Muscle layer of duodenum (tissue), 2 donors: ENCODE data around the gene MAG.

Experiments
- H3K27ac ChIP-seq: one replicate; pipeline ENCODE4 v1.7.0; 2013; ENCODE audit warnings: mild to moderate bottlenecking, low read length
- H3K27me3 ChIP-seq: one replicate; pipeline ENCODE4 v1.7.0; 2013; ENCODE audit warnings: low read depth, mild to moderate bottlenecking, control low read depth, low read length
- H3K36me3 ChIP-seq, 2 donors: one replicate each; pipeline ENCODE4 v1.7.0; 2013; ENCODE audit warnings: low read length in 2 of 2, control low read depth in 1 of 2, mild to moderate bottlenecking in 1 of 2; ENCODE audit not compliant: insufficient read depth in 2 of 2, control insufficient read depth in 1 of 2
- H3K4me1 ChIP-seq, 2 donors: one replicate each; pipeline ENCODE4 v1.7.0; 2013; ENCODE audit warnings: low read length in 2 of 2, mild to moderate bottlenecking in 2 of 2, control low read depth in 1 of 2, moderate library complexity in 1 of 2; ENCODE audit not compliant: insufficient read depth in 2 of 2, control insufficient read depth in 1 of 2
- H3K4me3 ChIP-seq, 2 donors: one replicate each; pipeline ENCODE4 v1.7.0; 2013; ENCODE audit warnings: low read length in 2 of 2, low read depth in 1 of 2, mild to moderate bottlenecking in 1 of 2
- H3K9me3 ChIP-seq, 2 donors: one replicate each; pipeline ENCODE4 v1.7.0; 2013; ENCODE audit warnings: low read length in 2 of 2, control low read depth in 1 of 2, mild to moderate bottlenecking in 1 of 2; ENCODE audit not compliant: control insufficient read depth in 1 of 2
- donor health status: healthy.

Gene MAG

GRCh38 chr19:35307931-35308330 lies 16.0 kb downstream of the MAG start:
- Histone ChIP-seq H3K36me3 (no peaks in the 10 kb centered on the region), H3K4me3 (no peak overlapping the region), H3K9me3 (no peaks in the 10 kb centered on the region), H3K4me1 (no peaks in the 10 kb centered on the region), H3K27me3 (no peaks in the 10 kb centered on the region), H3K27ac (no peak overlapping the region)

- Histone ChIP-seq H3K27ac (no peak overlapping the region), H3K4me1 (no peaks in the 10 kb centered on the region), H3K4me3 (no peak overlapping the region), H3K27me3 (no peaks in the 10 kb centered on the region), H3K36me3 (no peaks in the 10 kb centered on the region), H3K9me3 (no peaks in the 10 kb centered on the region)
These were observed 16.9 kb downstream of the MAG start for GRCh38 chr19:35308910-35309309.

DNA sequence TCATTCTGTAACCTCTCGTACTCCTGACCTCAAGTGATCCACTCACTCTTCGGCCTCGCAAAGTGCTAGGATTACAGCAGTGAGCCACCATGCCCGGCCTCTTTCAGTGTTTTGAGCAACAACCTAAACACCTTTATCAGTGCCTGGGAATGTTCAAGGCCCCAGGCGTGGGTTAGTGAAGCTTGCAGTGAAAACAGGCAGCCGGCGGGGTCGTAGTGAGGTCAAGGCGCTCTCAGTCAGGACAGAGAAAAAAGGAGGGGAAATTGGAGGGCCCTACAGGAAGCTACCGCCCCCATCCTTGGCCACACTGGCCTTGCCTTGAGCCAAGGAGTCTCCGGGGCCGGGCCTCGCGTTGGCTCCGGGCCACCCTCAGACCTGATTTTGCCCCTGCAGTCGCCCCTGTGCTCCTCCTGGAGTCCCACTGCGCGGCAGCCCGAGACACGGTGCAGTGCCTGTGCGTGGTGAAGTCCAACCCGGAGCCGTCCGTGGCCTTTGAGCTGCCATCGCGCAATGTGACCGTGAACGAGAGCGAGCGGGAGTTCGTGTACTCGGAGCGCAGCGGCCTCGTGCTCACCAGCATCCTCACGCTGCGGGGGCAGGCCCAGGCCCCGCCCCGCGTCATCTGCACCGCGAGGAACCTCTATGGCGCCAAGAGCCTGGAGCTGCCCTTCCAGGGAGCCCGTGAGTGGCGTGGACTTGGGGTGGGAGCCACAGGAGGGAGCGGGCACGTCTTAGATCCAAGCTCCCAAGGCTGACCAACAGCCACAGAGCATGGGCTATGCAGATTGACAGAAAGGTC lies 17.7 kb downstream of the MAG start:
- H3K27ac ChIP-seq = no peak overlapping the region
- H3K9me3 ChIP-seq = no peaks in the 10 kb centered on the region
- H3K36me3 ChIP-seq = no peaks in the 10 kb centered on the region
- H3K27me3 ChIP-seq = no peaks in the 10 kb centered on the region
- H3K4me1 ChIP-seq = no peaks in the 10 kb centered on the region
- H3K4me3 ChIP-seq = no peak overlapping the region

- no peak overlapping the region for H3K4me3 ChIP-seq
- no peaks in the 10 kb centered on the region for H3K36me3 ChIP-seq
- H3K4me1 ChIP-seq = no peaks in the 10 kb centered on the region
- no peaks in the 10 kb centered on the region for H3K27me3 ChIP-seq
- H3K27ac ChIP-seq = no peak overlapping the region
- no peaks in the 10 kb centered on the region for H3K9me3 ChIP-seq
These were observed 18.4 kb downstream of the MAG start for GRCh38 chr19:35310331-35310730.

DNA sequence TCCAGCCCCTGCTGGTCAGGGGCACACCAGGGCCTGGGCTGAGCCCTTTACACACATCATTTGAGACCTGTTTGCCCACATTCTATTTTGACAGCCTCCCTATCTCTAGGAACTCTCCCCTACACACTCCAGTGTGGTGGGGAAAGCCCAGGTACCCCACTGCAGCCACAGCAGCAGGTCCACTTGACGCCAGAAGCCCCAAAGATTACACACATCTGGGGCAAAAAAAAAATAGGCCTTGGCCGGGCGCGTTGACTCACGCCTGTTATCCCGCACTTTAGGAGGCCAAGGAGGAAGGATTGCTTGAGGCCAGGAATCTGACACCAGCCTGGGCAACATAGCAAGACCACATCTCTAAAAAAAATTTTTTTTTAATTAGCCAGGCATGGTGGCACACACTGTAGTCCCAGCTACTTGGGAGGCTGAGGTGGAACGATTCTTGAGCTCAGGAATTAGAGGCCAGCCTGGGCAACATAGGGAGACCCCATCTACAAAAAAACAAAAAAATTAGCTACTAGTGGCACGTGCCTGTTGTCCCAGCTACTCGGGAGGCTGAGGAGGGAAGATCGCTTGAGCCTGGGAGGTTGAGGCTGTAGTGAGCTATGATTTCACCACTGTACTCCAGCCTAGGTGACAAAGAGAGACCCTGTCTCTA lies 19.0 kb downstream of the MAG start:
- no peaks in the 10 kb centered on the region for H3K4me1 ChIP-seq
- no peaks in the 10 kb centered on the region for H3K9me3 ChIP-seq
- no peaks in the 10 kb centered on the region for H3K36me3 ChIP-seq
- no peak overlapping the region for H3K4me3 ChIP-seq
- H3K27me3 ChIP-seq = no peaks in the 10 kb centered on the region
- no peak overlapping the region for H3K27ac ChIP-seq

- H3K27me3 ChIP-seq = no peaks in the 10 kb centered on the region
- H3K27ac ChIP-seq = no peak overlapping the region
These were observed 20.1 kb downstream of the MAG start for GRCh38 chr19:35311901-35312665.

GRCh38 chr19:35313587-35313986 lies 21.6 kb downstream of the MAG start:
- H3K4me1 ChIP-seq = no peaks in the 10 kb centered on the region
- no peaks in the 10 kb centered on the region for H3K27me3 ChIP-seq
- H3K4me3 ChIP-seq = no peak overlapping the region
- H3K27ac ChIP-seq = no peak overlapping the region
- no peaks in the 10 kb centered on the region for H3K9me3 ChIP-seq
- no peaks in the 10 kb centered on the region for H3K36me3 ChIP-seq

More at GRCh38 chr19:35311901-35312665, 20.1 kb downstream of the MAG start:
- H3K36me3 ChIP-seq = no peaks in the 10 kb centered on the region
- H3K9me3 ChIP-seq = no peaks in the 10 kb centered on the region
- no peaks in the 10 kb centered on the region for H3K4me1 ChIP-seq
- no peak overlapping the region for H3K4me3 ChIP-seq

DNA sequence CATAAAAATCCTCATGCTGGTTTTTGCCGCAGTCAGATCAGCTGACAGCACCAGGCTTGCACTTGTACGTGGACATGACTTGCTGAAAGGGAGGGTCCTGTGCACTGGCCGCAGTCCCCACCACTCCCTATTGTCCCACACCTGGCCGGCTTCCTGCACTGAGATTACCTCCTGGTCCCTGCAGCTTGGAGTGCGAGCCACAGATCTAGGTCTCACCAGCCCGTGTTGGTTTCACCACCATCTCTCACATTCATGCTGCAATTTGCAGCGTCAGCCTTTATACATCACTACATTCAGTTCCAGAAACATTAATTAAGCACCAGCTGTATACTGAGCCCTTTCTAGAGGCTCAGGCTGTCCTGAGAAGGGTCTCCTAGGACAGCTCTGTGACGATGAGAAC lies 22.1 kb downstream of the MAG start:
- Histone ChIP-seq H3K36me3 (no peaks in the 10 kb centered on the region), H3K27ac (no peak overlapping the region), H3K9me3 (no peaks in the 10 kb centered on the region), H3K4me3 (no peak overlapping the region), H3K4me1 (no peaks in the 10 kb centered on the region), H3K27me3 (no peaks in the 10 kb centered on the region)

DNA sequence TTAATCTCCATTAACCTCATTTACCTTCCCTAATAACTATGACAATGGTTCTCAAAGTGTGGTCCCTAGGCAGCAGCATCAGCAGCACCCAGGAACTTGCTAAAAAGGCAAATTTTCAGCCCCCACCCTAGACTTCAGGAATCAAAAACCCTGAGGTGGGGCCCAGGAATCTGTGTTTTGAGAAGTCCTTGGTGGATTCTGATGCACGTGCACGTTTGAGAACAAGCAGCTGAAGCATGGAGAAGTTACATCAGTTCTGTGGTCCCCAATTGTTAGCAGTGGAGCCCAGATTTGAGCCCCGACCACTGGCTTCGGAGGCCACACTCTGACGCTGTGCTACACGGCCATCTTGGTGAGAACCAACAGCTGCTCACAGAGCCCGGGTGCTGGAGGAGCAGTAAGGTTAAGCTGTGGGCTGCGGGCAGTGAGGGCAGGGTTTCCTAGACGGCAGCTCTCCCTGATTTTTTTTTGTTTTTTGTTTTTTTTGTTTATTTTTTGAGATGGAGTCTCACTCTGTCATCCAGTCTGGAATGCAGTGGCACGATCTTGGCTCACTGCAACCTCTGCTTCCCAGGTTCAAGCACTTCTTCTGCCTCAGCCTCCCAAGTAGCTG lies 23.0 kb downstream of the MAG start:
- no peaks in the 10 kb centered on the region for H3K9me3 ChIP-seq
- no peak overlapping the region for H3K4me3 ChIP-seq
- H3K27me3 ChIP-seq = no peaks in the 10 kb centered on the region
- H3K4me1 ChIP-seq = no peaks in the 10 kb centered on the region
- H3K27ac ChIP-seq = no peak overlapping the region
- no peaks in the 10 kb centered on the region for H3K36me3 ChIP-seq

- Histone ChIP-seq H3K4me3 (no peak overlapping the region), H3K27ac (no peak overlapping the region), H3K4me1 (no peaks in the 10 kb centered on the region), H3K27me3 (no peaks in the 10 kb centered on the region), H3K36me3 (no peaks in the 10 kb centered on the region), H3K9me3 (no peaks in the 10 kb centered on the region)
These were observed 23.9 kb downstream of the MAG start for GRCh38 chr19:35315883-35316282.

- H3K4me1 ChIP-seq = no peaks in the 10 kb centered on the region
- H3K36me3 ChIP-seq = no peaks in the 10 kb centered on the region
- no peak overlapping the region for H3K27ac ChIP-seq
- no peaks in the 10 kb centered on the region for H3K9me3 ChIP-seq
- no peak overlapping the region for H3K4me3 ChIP-seq
- H3K27me3 ChIP-seq = no peaks in the 10 kb centered on the region
These were observed 24.6 kb downstream of the MAG start for GRCh38 chr19:35316560-35316959.
